Activated CD4-positive, alpha-beta T cell treated with anti-CD3 and anti-CD28 coated beads, Interleukin-2, amount 50 U/mL, for 1 hour (primary cell): ENCODE data around the gene PPP1R14B.
"Not testable (repeated sequence)": the region's sequence is repeated elsewhere in the genome, so short reads cannot be mapped to it uniquely, and the experiment has no call there.

Source experiments
- DNase-seq: peaks from one replicate; pipeline ENCODE4 v3.0.0-alpha.2; 2020

The PPP1R14B gene

GRCh38 chr11:64260147-64260708 is 13.5 kb upstream of the PPP1R14B start:
- DNase-seq = no peak

DNA sequence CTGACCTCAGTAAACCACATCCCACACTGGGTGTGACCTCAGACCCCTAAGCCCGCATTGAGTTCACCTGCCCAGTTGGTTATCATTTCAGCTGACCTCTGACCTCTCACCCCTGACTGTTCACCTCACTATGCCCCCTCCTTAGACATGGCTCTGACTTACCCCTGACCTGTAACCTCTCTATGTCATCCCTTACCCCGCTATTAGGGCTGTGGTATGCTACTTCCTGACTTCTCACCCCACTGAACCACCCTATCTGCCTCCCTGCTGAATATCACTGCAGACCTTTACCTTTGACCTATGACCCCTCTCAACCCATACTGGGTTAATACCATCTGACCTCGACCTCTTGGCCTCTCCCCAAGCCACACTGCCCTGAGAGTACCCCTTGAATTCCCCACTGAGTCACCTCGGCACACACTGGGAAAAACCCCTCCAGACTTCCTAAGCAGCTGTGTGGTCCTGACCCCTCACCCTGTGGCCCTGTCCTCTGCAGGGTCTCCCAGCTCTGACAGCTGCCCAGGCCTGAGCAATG is 12.9 kb upstream of the PPP1R14B start:
- no peak for DNase-seq

GRCh38 chr11:64258946-64259532 is 12.3 kb upstream of the PPP1R14B start:
- DNase-seq = no peak

DNA sequence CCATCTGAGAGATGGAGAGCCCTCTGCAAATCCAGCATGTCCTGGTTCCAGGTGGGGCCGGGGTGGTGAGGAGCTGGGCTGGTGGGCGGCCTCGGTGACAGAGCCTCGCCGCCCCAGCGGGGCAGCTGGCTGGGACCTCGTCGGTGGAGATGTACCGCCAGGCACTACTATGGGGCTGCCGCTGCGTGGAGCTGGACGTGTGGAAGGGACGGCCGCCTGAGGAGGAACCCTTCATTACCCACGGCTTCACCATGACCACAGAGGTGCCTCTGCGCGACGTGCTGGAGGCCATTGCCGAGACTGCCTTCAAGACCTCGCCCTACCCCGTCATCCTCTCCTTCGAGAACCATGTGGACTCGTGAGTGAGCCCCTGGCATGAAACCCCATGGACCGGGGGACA is 11.6 kb upstream of the PPP1R14B start:
- DNase-seq = no peak

DNA sequence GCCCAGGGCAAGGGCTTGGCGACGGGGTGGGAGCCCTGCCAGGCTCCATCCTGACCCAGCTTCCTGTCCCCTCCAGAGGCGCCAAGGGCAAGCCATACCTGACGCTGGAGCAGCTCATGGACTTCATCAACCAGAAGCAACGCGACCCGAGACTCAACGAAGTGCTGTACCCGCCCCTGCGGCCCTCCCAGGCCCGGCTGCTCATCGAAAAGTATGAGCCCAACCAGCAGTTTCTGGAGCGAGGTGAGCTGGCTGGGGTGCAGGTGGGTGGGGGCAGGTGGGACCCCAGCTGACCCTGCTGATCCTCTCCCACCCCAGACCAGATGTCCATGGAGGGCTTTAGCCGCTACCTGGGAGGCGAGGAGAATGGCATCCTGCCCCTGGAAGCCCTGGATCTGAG is 9.6 kb upstream of the PPP1R14B start:
- DNase-seq = no peak

GRCh38 chr11:64255135-64256128 is 8.7 kb upstream of the PPP1R14B start:
- no peak for DNase-seq

DNA sequence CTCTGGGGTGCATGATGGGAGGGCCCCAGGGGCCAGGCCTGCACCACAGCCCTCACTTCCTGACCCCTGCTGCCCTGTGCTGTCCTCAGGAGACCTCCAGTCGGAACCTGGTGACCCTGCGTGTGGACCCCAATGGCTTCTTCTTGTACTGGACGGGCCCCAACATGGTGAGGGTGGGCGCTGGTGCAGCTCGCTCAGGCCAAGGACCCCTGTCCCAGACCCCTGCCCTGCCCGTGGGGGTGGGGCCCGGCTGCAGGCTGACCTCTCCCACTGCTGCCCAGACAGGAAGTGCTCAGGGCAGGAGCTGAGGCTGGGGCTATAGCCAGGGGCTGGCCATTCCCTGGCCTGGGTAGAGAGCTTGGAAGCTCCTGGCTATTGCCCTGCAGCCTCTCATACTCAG is 7.6 kb upstream of the PPP1R14B start:
- DNase-seq = no peak

GRCh38 chr11:64253481-64253880 is 6.7 kb upstream of the PPP1R14B start:
- no peak for DNase-seq

GRCh38 chr11:64253043-64253442 is 6.3 kb upstream of the PPP1R14B start:
- DNase-seq = no peak

DNA sequence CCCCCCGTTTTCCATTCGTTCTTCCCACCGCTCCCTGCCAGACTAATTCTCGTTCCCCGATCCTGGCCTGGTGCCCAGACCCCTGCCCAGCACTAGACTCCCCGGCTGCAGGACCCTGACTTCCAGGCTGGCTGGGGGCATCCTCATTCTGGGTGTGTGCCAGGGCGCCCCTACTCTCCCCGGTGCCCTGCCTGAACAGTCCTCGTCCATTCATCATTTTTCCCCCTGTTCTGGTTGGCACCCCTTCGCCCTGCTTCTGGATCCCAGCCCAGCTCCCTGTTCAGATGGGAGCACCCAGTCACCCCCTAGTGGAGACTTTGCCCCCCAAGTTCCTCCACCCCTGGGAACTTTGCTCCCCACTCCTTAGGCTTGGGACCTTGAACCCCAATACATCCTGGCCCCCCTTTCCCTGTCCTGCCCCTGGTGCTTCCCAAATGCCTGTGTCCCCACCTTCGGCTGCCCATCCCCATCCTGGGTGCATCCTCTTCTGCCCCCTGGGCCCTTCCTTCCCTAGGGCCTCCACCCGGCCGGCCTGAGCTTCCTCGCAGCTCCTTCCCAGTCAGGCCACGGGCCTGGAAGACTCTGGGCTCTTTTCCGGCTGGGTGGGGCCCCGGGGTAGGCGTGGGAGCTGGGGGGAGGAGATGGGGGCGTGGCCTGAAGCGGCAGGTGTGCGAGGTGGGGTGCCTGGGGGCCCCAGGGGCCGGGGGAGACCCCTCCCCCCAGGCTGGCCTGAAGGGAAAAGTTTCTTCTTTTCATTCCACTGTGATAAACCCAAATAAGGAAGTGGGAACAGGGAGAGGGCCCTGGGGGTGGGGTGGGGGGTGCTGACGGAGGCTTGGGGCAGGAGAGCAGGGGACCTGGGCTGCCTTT is 5.5 kb upstream of the PPP1R14B start:
- DNase-seq = no peak

- no peak for DNase-seq
Measured at GRCh38 chr11:64251753-64252002, 4.9 kb upstream of the PPP1R14B start.

GRCh38 chr11:64251016-64251752 is 4.4 kb upstream of the PPP1R14B start, which contains the start of gene PLCB3:
Gene PLCB3, plus strand, starts transcription at chr11:64251530. Its CDS starts 120 bp downstream, at chr11:64251650.
- peak; percentile 62 for DNase-seq

DNA sequence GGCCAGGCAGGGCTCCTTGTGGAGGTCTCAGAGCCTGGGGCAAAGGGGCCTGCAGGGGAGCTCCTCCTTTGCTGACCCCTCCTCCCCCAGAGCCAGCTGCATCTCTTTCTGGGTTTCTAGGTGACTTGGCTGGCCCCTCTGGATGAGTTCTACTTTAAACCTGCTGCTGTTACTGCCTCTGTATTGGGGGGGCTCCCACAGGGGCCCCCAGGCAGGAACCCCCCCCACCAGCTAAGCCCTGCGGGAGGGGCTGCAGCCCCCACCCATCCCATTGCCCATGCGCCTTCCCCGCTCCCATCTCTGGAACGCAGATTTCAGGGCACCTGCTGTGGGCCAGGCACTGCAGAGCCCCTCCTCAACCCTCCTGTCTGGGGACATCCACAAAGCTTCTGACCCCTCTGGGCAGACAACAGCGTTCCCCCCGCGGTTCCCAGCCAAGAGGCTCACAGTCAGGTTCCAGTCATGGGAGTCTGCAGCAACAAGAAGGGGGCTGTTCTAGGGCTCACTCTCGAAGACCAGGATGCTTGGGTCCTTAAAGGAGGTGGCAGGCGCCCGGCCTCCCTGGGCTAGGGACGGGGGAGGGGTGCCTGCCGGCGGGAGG is 3.8 kb upstream of the PPP1R14B start:
- no peak for DNase-seq

- no peak for DNase-seq
Measured at GRCh38 chr11:64249563-64250414, 3.0 kb upstream of the PPP1R14B start.

DNA sequence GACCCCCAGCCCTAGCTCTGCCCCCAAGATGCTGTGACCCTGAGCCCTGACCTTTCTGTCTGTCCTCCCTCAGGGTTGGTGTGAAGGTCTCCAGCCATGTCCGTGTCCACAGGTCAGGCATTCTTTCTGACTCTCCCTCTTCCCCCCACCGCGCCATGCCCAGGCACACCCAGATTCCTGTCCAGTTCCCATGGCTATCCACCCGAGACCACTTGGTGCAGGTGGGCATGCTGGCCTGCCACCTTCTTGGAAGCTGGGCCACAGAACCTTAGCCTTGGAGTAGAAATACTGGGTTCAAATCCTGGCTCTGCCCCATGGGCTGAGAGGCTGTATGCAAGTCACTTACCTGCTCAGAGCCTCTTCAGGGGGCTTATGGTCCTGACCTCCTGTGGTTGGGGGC is 2.3 kb upstream of the PPP1R14B start:
- DNase-seq = no peak

DNA sequence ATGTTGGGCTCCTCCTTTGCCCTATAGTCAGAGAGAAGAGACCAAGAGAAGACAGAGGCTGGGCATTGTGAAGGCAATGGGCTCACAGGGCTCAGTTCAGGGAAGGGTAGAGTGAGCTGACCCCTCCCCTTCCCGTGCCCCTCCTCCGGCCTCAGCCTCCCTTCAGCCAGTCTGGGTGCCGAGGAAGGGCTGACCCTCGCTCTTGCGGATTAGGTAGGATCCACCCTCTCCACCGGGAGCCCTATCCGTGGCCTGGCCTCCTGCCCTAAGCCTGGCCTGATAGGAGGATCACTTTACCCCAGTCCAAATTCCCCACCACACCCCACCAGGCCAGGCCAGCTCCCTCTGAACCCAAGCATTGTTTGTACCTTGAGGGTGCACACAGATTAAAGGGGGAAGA is 1.8 kb upstream of the PPP1R14B start:
- DNase-seq = no peak

DNA sequence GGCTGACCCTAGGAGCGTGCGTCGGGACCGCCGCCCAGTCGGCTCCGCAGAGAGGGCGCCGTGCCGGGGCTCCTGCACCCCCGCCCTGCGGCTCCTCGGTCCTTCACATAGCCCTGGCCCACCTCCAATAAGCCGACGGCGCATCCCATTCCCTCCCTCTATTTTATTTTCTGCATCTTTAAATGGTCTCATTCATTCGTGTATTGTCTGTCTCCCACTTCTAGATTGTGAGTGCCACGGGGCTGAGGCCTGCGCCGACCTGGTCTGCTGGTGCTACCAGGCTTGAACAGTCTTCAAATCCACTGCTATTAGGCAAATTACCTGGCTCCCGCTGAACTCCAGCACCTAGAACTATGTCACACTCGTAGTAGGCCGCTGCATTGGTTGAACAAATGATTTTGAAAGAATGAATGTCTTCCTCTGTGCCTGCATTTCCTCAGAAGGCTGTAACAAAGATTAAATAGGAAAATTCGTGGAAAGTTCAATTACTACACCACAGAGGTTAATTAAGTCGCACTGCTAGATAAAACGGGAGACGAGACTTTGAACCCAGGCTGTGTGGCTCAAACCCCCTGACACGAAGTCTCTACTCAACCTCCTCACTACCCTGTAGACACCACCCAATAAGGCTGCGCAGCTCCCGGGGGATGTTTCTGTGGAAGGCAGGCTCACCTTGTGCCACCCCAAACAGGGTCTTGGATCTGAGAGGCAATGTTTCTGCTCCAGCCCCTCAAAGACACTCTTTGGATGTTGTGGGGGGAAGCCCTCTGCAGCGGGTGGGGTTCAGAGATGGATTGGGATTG is 1.2 kb upstream of the PPP1R14B start:
- DNase-seq = no peak

- DNase-seq = not testable (repeated sequence)
Measured at GRCh38 chr11:64246621-64246870, 197 bp downstream of the PPP1R14B start.

GRCh38 chr11:64245797-64246620 is 734 bp downstream of the PPP1R14B start:
- DNase-seq = peak; percentile 70
